Measurements from ENCODE around the gene TLE3.
"Not testable (repeated sequence)": the region's sequence is repeated elsewhere in the genome, so short reads cannot be mapped to it uniquely, and the experiment has no call there.

TLE3 gene

GRCh38 chr15:70114221-70114620, 16.5 kb upstream of the TLE3 start:
- TF ChIP-seq, protein P1, sequence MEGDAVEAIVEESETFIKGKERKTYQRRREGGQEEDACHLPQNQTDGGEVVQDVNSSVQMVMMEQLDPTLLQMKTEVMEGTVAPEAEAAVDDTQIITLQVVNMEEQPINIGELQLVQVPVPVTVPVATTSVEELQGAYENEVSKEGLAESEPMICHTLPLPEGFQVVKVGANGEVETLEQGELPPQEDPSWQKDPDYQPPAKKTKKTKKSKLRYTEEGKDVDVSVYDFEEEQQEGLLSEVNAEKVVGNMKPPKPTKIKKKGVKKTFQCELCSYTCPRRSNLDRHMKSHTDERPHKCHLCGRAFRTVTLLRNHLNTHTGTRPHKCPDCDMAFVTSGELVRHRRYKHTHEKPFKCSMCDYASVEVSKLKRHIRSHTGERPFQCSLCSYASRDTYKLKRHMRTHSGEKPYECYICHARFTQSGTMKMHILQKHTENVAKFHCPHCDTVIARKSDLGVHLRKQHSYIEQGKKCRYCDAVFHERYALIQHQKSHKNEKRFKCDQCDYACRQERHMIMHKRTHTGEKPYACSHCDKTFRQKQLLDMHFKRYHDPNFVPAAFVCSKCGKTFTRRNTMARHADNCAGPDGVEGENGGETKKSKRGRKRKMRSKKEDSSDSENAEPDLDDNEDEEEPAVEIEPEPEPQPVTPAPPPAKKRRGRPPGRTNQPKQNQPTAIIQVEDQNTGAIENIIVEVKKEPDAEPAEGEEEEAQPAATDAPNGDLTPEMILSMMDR (IDR thresholded peaks at IDR 0.05; ENCODE audit: insufficient read depth, missing control alignments): no peak
- DNase-seq (ENCODE audit: insufficient read length, low spot score): no peak
- no peak for FAIRE-seq

- no peak for DNase-seq (ENCODE audit: insufficient read length, low spot score)
- TF ChIP-seq, protein P1 (IDR thresholded peaks at IDR 0.05; ENCODE audit: insufficient read depth, missing control alignments): no peak
- FAIRE-seq: no peak
Observed at GRCh38 chr15:70113304-70113700, 15.6 kb upstream of the TLE3 start.

GRCh38 chr15:70112572-70113303, 15.0 kb upstream of the TLE3 start:
- DNase-seq (ENCODE audit: insufficient read length, low spot score); FAIRE-seq: not testable (repeated sequence)

GRCh38 chr15:70112074-70112395, 14.3 kb upstream of the TLE3 start:
- DNase-seq (ENCODE audit: insufficient read length, low spot score): no peak
- FAIRE-seq: no peak
- TF ChIP-seq, protein P1 (IDR thresholded peaks at IDR 0.05; ENCODE audit: insufficient read depth, missing control alignments): no peak

DNA sequence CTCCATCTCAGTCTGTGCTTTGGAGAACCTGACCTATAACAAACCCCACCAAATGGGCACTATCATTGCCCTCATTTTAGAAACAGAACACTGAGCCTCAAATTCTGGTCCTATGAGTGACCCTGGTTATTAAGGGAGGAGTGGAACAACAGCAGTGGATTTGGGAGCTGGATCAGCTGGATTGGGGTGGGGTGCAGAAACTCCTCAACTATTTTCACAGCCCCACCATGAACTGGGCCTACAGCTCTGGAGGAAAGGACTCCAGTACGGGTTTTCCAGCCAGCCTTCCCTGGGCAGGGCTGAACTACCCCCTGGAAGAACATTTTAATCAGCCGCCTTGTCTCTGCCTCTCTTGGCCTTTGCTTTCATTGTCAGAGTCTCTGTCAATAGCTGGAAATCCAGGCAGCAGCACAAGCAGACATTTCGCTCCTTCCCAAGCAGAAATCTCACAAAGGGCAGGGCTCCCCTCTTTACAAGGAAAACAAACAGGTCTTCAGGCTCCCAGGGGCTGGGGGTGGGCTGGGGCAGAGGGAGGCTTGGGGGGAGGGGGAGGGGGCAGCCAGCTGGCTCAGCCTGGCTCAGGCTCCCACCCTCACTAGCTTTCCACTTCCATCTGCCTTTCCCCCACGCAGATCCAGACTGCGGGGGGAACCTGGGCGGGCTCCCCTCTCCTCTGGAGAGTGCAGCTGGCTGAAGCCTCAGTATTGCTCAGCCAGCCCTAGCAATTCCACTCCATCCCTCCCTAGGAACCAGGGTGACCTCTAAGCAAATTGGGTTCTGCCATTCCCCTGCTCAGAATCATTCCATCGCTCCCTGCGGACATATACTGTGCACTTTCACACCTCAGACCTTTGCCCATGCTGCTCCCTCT, 13.7 kb upstream of the TLE3 start:
- TF ChIP-seq, protein P1 (IDR thresholded peaks at IDR 0.05; ENCODE audit: insufficient read depth, missing control alignments): no peak
- no peak for FAIRE-seq
- DNase-seq (ENCODE audit: insufficient read length, low spot score): peak; percentile 81

GRCh38 chr15:70109978-70110377, 12.3 kb upstream of the TLE3 start:
- TF ChIP-seq, protein P1 (IDR thresholded peaks at IDR 0.05; ENCODE audit: insufficient read depth, missing control alignments): no peak
- FAIRE-seq: no peak
- DNase-seq (ENCODE audit: insufficient read length, low spot score): no peak

GRCh38 chr15:70109531-70109930, 11.8 kb upstream of the TLE3 start:
- no peak for FAIRE-seq
- DNase-seq (ENCODE audit: insufficient read length, low spot score): no peak
- TF ChIP-seq, protein P1 (IDR thresholded peaks at IDR 0.05; ENCODE audit: insufficient read depth, missing control alignments): no peak
